ENCODE data around the gene VILL. TPM values are rescaled to one million over a fixed set of nuclear protein-coding genes. Genes with fewer than 3 reads are reported as not detected.

VILL gene
- total RNA-seq, 1 donor from 2014 or later = 2.3 TPM

DNA sequence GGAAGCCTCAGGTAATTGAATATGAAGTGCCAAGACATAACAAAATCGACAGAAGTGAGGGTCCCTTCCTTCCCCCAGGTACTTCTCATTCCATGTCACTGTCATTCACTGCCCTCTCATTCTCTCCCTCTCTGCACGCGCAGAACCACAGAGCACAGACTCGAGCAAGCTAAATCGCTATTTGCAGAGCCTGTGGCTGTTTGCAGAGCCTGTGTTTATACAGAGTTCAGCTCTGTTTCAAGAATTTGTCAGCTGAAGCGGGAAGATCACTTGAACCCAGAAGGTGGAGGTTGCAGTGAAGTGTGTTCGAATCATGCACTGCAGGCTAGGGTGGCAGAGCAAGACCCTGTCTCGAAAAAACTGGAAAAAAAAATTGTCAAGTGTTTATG is 2.5 kb downstream of the VILL start:
- Mint-ChIP-seq H3K4me3 (ENCODE audit: unreplicated experiment) (no peak overlapping the region), H3K27me3 (ENCODE audit: unreplicated experiment) (peaks cover 2% of the 10 kb centered on the region), H3K4me1 (ENCODE audit: unreplicated experiment) (peaks cover 12% of the 10 kb centered on the region), H3K27ac (ENCODE audit: unreplicated experiment) (no peak overlapping the region), H3K9me3 (ENCODE audit: unreplicated experiment) (no peaks in the 10 kb centered on the region), H3K36me3 (ENCODE audit: unreplicated experiment) (no peaks in the 10 kb centered on the region)
- no peak for DNase-seq (ENCODE audit: extremely low spot score, unreplicated experiment)
- TF ChIP-seq, protein P1, sequence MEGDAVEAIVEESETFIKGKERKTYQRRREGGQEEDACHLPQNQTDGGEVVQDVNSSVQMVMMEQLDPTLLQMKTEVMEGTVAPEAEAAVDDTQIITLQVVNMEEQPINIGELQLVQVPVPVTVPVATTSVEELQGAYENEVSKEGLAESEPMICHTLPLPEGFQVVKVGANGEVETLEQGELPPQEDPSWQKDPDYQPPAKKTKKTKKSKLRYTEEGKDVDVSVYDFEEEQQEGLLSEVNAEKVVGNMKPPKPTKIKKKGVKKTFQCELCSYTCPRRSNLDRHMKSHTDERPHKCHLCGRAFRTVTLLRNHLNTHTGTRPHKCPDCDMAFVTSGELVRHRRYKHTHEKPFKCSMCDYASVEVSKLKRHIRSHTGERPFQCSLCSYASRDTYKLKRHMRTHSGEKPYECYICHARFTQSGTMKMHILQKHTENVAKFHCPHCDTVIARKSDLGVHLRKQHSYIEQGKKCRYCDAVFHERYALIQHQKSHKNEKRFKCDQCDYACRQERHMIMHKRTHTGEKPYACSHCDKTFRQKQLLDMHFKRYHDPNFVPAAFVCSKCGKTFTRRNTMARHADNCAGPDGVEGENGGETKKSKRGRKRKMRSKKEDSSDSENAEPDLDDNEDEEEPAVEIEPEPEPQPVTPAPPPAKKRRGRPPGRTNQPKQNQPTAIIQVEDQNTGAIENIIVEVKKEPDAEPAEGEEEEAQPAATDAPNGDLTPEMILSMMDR (IDR thresholded peaks at IDR 0.05) = no peak

DNA sequence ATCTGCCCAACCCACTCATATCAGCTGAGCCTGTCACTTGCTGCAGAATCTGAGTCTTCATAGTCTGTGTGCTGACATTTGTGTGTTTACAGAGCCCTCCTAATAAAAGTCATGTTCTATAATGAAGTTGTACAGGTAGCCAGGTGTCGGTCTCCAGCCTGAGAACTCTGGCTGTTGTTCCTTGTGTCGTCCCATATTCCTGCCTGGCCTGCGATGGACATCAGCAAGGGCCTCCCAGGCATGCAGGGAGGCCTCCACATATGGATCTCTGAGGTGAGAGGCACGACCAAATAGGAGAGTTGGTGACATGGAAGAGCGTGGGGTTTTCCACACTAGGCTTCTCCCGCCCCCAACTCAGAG is 2.9 kb downstream of the VILL start:
- peaks cover 16% of the 10 kb centered on the region for H3K4me1 Mint-ChIP-seq (ENCODE audit: unreplicated experiment)
- TF ChIP-seq, protein P1 (IDR thresholded peaks at IDR 0.05) = no peak
- H3K36me3 Mint-ChIP-seq (ENCODE audit: unreplicated experiment) = no peaks in the 10 kb centered on the region
- DNase-seq (ENCODE audit: extremely low spot score, unreplicated experiment) = no peak
- peak overlapping the region; percentile 77 for H3K4me3 Mint-ChIP-seq (ENCODE audit: unreplicated experiment)
- no peaks in the 10 kb centered on the region for H3K9me3 Mint-ChIP-seq (ENCODE audit: unreplicated experiment)
- peaks cover 2% of the 10 kb centered on the region for H3K27me3 Mint-ChIP-seq (ENCODE audit: unreplicated experiment)
- H3K27ac Mint-ChIP-seq (ENCODE audit: unreplicated experiment) = no peak overlapping the region

- Mint-ChIP-seq H3K4me3 (ENCODE audit: unreplicated experiment) (peak overlapping the region; percentile 77), H3K27ac (ENCODE audit: unreplicated experiment) (peak overlapping the region; percentile 63), H3K36me3 (ENCODE audit: unreplicated experiment) (no peaks in the 10 kb centered on the region), H3K9me3 (ENCODE audit: unreplicated experiment) (no peaks in the 10 kb centered on the region), H3K27me3 (ENCODE audit: unreplicated experiment) (peaks cover 2% of the 10 kb centered on the region), H3K4me1 (ENCODE audit: unreplicated experiment) (peaks cover 20% of the 10 kb centered on the region)
- TF ChIP-seq, protein P1 (IDR thresholded peaks at IDR 0.05) = no peak
- no peak for DNase-seq (ENCODE audit: extremely low spot score, unreplicated experiment)
These were observed 3.4 kb downstream of the VILL start for GRCh38 chr3:37993820-37994638.

- DNase-seq (ENCODE audit: extremely low spot score, unreplicated experiment) = no peak
- Mint-ChIP-seq H3K36me3 (ENCODE audit: unreplicated experiment) (no peaks in the 10 kb centered on the region), H3K9me3 (ENCODE audit: unreplicated experiment) (no peaks in the 10 kb centered on the region), H3K27ac (ENCODE audit: unreplicated experiment) (peak overlapping the region; percentile 63), H3K4me1 (ENCODE audit: unreplicated experiment) (peaks cover 25% of the 10 kb centered on the region), H3K27me3 (ENCODE audit: unreplicated experiment) (peaks cover 2% of the 10 kb centered on the region), H3K4me3 (ENCODE audit: unreplicated experiment) (peak overlapping the region; percentile 77)
- TF ChIP-seq, protein P1 (IDR thresholded peaks at IDR 0.05) = no peak
These were observed 4.0 kb downstream of the VILL start for GRCh38 chr3:37994639-37994972.

DNA sequence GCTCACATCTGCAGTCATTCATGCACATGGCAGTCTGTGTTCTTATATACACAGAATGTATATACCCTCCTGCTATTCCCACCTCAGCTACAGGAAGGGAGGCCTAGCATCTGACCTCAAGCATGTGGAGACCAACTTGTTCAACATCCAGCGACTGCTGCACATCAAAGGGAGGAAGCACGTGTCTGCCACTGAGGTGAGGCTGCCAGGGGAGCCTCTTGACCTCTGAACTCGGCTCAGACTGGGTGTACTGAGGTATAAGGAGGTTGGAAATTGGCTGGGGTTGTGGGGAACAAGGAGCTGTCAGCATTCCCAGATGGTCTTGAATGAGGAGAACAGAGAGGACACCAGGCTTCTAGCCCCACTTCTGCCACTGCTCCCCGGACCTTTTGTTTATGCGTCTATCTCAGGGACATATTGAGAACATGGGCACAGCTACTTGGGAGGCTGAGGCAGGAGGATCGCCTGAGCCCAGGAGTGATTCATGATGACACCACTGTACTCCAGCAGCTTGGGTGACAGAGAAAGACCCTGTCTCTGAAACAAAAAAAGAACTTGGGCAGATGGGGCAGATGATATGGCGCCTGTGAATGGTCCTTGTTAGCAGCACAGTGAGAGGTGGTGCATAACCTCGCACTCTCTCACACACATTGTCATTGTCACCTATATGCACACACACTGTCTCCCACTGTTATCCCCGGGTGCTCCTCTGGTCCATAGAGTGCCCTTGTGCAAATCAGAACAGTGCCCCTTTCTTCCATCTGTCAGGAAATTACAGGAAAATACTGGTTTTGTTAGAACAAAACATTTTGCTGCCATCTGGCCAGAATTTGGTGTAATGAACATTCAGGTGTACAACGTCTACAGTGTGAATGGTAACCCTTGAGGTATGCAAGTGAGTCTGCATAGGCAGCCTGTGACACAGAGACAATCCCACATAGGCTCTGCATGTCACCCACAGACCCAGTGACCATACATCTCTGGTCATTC is 5.4 kb downstream of the VILL start:
- Mint-ChIP-seq H3K36me3 (ENCODE audit: unreplicated experiment) (no peaks in the 10 kb centered on the region), H3K4me3 (ENCODE audit: unreplicated experiment) (no peak overlapping the region), H3K27ac (ENCODE audit: unreplicated experiment) (no peak overlapping the region), H3K9me3 (ENCODE audit: unreplicated experiment) (no peaks in the 10 kb centered on the region), H3K27me3 (ENCODE audit: unreplicated experiment) (peaks cover 2% of the 10 kb centered on the region), H3K4me1 (ENCODE audit: unreplicated experiment) (peaks cover 25% of the 10 kb centered on the region)
- no peak for DNase-seq (ENCODE audit: extremely low spot score, unreplicated experiment)
- TF ChIP-seq, protein P1 (IDR thresholded peaks at IDR 0.05) = no peak

All from osteocyte (in vitro differentiated cells).